Neural crest cell (in vitro differentiated cells): ENCODE measurements around the gene CRISPLD2. TPM values are rescaled to one million over a fixed set of nuclear protein-coding genes. Genes with fewer than 3 reads are reported as not detected.

Experiments used
- DNase-seq: peaks from one replicate; pipeline ENCODE4 v3.0.0; 2021; ENCODE audit warnings: low read depth, mixed read lengths, low spot score
- H3K27ac Mint-ChIP-seq: one replicate; pipeline ENCODE4 v1.8.0; 2021; ENCODE audit warnings: mild to moderate bottlenecking, mixed read lengths; ENCODE audit not compliant: unreplicated experiment
- H3K27me3 Mint-ChIP-seq: 2 replicates; pipeline ENCODE4 v1.8.0; 2021; ENCODE audit warnings: low read depth, mild to moderate bottlenecking, mixed read lengths
- H3K36me3 Mint-ChIP-seq: 2 replicates; pipeline ENCODE4 v1.8.0; 2021; ENCODE audit warnings: low read depth, mild to moderate bottlenecking, mixed read lengths
- H3K4me1 Mint-ChIP-seq: 2 replicates; pipeline ENCODE4 v1.8.0; 2021; ENCODE audit warnings: mixed read lengths
- H3K4me3 Mint-ChIP-seq: one replicate; pipeline ENCODE4 v1.8.0; 2021; ENCODE audit warnings: mild to moderate bottlenecking, mixed read lengths
- H3K9me3 Mint-ChIP-seq: 2 replicates; pipeline ENCODE4 v1.8.0; 2021; ENCODE audit warnings: mixed read lengths
- total RNA-seq: library from RNA; stranded (reverse); gene quantifications from 2 replicates; pipeline ENCODE4 v1.2.1, GENCODE V29; 2021
- TF ChIP-seq, protein P1 (sequence below): fragments of 200-600 bp; sonication (generic); conservative IDR thresholded peaks from 2 replicates; pipeline ENCODE4 v1.5.0; 2021; ENCODE audit warnings: antibody characterized with exemption, mild to moderate bottlenecking

The CRISPLD2 gene
- total RNA-seq, 1 donor from 2014 or later = 0.61 TPM

DNA sequence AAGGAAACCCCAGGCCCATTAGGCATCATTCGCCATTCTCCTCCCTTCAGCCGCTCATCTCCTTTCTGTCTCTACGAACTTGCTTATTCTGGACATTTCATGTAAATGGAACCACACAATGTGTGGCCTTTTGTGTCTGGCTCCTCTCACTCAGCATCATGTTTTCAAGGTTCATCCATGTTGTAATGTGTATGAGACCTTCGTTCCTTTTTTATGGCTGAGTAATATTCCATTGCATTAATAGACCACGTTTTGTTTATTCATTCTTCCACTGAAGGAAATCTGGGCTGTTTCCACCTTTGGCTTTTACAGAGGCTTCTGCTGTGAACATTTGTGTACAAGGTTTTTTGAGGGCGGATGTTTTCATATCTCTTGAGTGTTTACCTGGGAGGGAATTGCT lies 3.2 kb downstream of the CRISPLD2 start:
- H3K4me1 Mint-ChIP-seq = peaks cover 41% of the 10 kb centered on the region
- DNase-seq = no peak
- H3K4me3 Mint-ChIP-seq = no peak overlapping the region
- peaks cover 59% of the 10 kb centered on the region for H3K27me3 Mint-ChIP-seq
- H3K36me3 Mint-ChIP-seq = no peaks in the 10 kb centered on the region
- H3K9me3 Mint-ChIP-seq = no peaks in the 10 kb centered on the region
- H3K27ac Mint-ChIP-seq = no peak overlapping the region
- TF ChIP-seq, protein P1, sequence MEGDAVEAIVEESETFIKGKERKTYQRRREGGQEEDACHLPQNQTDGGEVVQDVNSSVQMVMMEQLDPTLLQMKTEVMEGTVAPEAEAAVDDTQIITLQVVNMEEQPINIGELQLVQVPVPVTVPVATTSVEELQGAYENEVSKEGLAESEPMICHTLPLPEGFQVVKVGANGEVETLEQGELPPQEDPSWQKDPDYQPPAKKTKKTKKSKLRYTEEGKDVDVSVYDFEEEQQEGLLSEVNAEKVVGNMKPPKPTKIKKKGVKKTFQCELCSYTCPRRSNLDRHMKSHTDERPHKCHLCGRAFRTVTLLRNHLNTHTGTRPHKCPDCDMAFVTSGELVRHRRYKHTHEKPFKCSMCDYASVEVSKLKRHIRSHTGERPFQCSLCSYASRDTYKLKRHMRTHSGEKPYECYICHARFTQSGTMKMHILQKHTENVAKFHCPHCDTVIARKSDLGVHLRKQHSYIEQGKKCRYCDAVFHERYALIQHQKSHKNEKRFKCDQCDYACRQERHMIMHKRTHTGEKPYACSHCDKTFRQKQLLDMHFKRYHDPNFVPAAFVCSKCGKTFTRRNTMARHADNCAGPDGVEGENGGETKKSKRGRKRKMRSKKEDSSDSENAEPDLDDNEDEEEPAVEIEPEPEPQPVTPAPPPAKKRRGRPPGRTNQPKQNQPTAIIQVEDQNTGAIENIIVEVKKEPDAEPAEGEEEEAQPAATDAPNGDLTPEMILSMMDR = no peak

DNA sequence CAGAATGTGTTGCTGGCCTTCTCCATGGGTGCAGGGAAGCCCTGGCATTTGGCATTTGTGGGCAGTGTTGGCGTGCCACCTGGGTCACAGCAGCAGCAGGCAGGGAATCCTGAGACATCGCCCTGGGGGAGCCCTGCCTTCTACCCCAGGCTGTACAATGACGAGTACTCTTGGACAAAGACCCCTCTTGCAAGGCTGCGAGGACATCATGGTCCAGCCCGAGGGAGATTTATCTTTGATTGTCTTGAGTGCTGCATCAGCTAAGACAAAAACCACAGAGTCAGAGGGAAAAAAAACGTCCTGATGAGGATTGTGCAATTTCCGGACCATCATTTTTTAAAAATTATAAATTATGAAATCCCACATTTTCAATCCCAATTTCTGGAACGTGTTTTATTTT lies 3.7 kb downstream of the CRISPLD2 start:
- Mint-ChIP-seq H3K9me3 (no peaks in the 10 kb centered on the region), H3K27ac (no peak overlapping the region), H3K27me3 (peaks cover 57% of the 10 kb centered on the region), H3K36me3 (no peaks in the 10 kb centered on the region), H3K4me1 (peaks cover 42% of the 10 kb centered on the region), H3K4me3 (no peak overlapping the region)
- no peak for DNase-seq
- TF ChIP-seq, protein P1 = no peak

DNA sequence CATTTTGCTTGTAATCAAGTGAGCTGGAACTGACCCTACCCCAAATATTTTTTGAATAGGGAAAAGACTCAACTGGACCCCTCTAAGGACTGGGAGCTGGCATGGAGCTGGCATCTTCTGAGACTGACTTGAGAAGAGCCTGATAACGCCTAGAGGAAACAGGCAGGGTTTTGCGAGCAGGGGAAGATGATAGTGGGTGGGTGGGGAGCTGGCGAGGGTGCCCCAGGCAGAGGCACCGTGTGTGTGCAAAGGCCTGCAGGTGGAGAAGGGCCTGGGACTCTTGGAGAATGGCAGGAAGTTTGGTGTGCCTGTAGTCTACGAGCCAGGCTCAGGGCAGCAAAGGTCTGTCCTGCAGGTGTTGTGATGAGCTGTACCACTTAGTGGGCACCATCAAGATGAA lies 4.1 kb downstream of the CRISPLD2 start:
- Mint-ChIP-seq H3K9me3 (no peaks in the 10 kb centered on the region), H3K27me3 (peaks cover 56% of the 10 kb centered on the region), H3K36me3 (no peaks in the 10 kb centered on the region), H3K4me3 (no peak overlapping the region), H3K4me1 (peaks cover 45% of the 10 kb centered on the region), H3K27ac (no peak overlapping the region)
- no peak for DNase-seq
- TF ChIP-seq, protein P1 = no peak

DNA sequence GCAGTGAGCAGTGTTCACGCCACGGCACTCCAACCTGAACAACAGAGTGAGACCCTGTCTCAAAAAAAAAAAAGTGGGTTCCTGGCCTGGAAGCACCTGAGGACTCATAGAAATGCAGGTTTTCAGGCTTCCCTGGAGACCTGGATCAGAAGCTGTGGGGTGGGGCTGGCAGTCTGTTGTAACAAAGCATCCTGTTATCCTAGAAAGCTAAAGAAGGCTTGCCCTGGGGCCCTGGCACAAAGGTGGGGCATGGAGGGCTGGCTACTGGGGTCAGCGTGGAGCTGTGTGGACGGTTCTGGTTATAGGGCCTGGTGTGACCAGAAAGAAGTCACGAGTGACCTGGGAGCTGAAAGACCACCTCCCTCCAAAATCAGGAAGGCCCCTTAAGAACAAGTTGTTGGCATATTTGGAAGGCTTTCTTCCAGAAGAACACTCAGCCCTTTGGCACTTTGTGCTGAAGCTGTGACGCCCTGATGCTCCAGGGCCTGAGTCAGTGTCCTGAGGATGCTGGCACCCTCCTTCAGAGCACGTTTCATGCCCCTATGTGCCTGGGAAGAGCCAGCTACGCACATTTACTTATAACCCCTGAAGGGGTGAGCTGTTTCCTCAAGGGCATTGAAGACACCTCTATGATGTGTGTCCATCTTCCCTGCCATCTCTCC lies 6.2 kb downstream of the CRISPLD2 start:
- no peaks in the 10 kb centered on the region for H3K36me3 Mint-ChIP-seq
- H3K4me1 Mint-ChIP-seq = peaks cover 32% of the 10 kb centered on the region
- TF ChIP-seq, protein P1 = no peak
- H3K9me3 Mint-ChIP-seq = no peaks in the 10 kb centered on the region
- peaks cover 37% of the 10 kb centered on the region for H3K27me3 Mint-ChIP-seq
- no peak overlapping the region for H3K27ac Mint-ChIP-seq
- no peak for DNase-seq
- no peak overlapping the region for H3K4me3 Mint-ChIP-seq

DNA sequence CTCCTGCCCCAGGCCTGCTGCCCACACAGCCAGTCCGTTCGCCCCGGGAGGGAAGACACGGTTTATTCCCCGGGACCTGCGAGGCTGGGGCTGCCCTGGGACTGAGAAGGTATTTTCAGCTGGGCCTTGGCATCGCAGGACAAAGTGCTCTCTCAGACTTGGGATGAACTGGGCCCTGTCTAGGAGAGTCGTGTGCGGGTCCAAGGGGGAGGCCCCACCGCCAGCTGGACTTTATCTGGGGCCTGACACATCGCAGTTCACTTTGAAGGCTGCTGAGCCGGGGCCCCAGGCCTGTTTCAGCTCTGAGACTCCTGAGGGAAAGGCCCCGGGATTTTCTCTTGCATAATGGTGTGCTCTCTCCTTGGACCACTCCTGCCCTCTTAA lies 6.8 kb downstream of the CRISPLD2 start:
- H3K4me3 Mint-ChIP-seq = no peak overlapping the region
- H3K4me1 Mint-ChIP-seq = peaks cover 31% of the 10 kb centered on the region
- H3K27ac Mint-ChIP-seq = no peak overlapping the region
- no peaks in the 10 kb centered on the region for H3K36me3 Mint-ChIP-seq
- no peak for DNase-seq
- TF ChIP-seq, protein P1 = no peak
- H3K9me3 Mint-ChIP-seq = no peaks in the 10 kb centered on the region
- peaks cover 32% of the 10 kb centered on the region for H3K27me3 Mint-ChIP-seq
